Astrocyte of the spinal cord (primary cell): Measurements from ENCODE around the gene LBH.

Source experiments
- DNase-seq: peaks from one replicate; pipeline ENCODE4 v3.0.0; 2011; ENCODE audit warnings: low read depth, low spot score
- H3K4me3 ChIP-seq: 2 replicates; pipeline ENCODE4 v1.5.1; 2011; ENCODE audit warnings: low read depth, mild to moderate bottlenecking, low read length, moderate library complexity
- CTCF ChIP-seq: IDR thresholded peaks from 2 replicates; pipeline ENCODE4 v1.5.1; 2012; ENCODE audit warnings: low read depth, mild to moderate bottlenecking, low read length, inconsistent platforms
- in situ Hi-C: cut with HindIII; loops from 2 replicates; pipeline ENCODE4 v1.10.0; 2017; ENCODE audit warnings: low sequenced_read_pairs

LBH gene

GRCh38 chr2:30255026-30255425, 23.7 kb downstream of the LBH start:
- no peak for DNase-seq
- no peak for TF ChIP-seq CTCF
- no peak overlapping the region for H3K4me3 ChIP-seq
- in situ Hi-C loops = no loop called here

- no peak for DNase-seq
- in situ Hi-C loops = no loop called here
Measured at GRCh38 chr2:30255466-30256408, 24.4 kb downstream of the LBH start.

GRCh38 chr2:30257266-30258214, 26.2 kb downstream of the LBH start:
- TF ChIP-seq CTCF = no peak
- in situ Hi-C loops = no loop called here
- H3K4me3 ChIP-seq = no peak overlapping the region
- DNase-seq = no peak

More at GRCh38 chr2:30255466-30256408, 24.4 kb downstream of the LBH start:
- H3K4me3 ChIP-seq = no peak overlapping the region
- no peak for TF ChIP-seq CTCF

GRCh38 chr2:30259071-30259470, 27.7 kb downstream of the LBH start:
- no peak overlapping the region for H3K4me3 ChIP-seq
- no peak for TF ChIP-seq CTCF
- DNase-seq = no peak
- in situ Hi-C loops = no loop called here

- in situ Hi-C loops = no loop called here
- DNase-seq = no peak
- TF ChIP-seq CTCF = no peak
- no peak overlapping the region for H3K4me3 ChIP-seq
Measured at GRCh38 chr2:30259827-30260679, 28.7 kb downstream of the LBH start.

- no peak for DNase-seq
- in situ Hi-C loops = no loop called here
- H3K4me3 ChIP-seq = no peak overlapping the region
- no peak for TF ChIP-seq CTCF
Measured at GRCh38 chr2:30260941-30261340, 29.6 kb downstream of the LBH start.
